ENCODE measurements around the gene LZTS2.

LZTS2 gene

DNA sequence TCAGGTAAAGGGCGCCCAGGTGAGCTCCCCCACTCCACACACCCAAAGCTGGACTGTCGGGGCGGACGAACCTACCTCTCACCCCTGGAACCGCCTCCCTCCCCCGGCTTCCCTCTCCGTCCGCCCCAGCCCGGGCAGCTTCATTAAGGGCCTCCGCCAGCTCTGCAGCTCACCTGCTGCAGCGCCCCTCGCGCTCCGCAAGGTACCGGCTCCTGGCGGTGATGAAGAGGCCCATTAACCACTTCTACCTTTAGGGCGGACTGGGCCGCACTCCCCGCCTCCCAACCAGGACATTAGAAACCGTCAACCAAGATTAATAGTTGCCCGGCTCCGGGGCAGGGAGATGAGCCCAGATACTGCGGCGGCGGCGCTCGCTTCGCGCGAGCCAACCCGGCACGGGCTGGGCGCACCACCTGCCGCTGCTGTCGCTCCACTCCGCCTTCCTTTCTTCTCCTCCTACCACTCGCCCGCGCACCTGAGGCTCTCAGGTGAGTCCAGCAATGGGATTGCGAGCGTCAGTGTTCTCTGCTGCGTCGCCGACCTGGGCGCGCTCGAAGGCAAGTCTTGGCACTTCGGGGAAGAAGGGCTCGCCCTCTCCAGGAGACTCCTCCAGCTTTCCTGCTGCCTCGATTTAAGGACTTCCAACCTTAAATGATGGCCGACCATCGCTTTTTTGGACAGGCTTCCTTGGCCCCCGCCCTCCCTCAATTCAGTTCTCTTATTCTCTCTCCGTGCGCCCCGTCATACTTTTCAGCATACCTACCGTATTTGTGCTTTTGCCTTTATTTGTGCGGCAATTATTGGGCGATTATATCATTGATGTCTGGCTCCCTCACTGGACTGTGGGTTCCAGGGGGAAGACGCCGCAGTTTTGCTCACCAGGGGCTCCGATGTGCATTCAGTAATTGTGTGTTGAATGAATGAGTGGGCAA, 48.6 kb downstream of the LZTS2 start:
- TF ChIP-seq, protein P1, sequence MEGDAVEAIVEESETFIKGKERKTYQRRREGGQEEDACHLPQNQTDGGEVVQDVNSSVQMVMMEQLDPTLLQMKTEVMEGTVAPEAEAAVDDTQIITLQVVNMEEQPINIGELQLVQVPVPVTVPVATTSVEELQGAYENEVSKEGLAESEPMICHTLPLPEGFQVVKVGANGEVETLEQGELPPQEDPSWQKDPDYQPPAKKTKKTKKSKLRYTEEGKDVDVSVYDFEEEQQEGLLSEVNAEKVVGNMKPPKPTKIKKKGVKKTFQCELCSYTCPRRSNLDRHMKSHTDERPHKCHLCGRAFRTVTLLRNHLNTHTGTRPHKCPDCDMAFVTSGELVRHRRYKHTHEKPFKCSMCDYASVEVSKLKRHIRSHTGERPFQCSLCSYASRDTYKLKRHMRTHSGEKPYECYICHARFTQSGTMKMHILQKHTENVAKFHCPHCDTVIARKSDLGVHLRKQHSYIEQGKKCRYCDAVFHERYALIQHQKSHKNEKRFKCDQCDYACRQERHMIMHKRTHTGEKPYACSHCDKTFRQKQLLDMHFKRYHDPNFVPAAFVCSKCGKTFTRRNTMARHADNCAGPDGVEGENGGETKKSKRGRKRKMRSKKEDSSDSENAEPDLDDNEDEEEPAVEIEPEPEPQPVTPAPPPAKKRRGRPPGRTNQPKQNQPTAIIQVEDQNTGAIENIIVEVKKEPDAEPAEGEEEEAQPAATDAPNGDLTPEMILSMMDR (conservative IDR thresholded peaks at IDR 0.05) = no peak

DNA sequence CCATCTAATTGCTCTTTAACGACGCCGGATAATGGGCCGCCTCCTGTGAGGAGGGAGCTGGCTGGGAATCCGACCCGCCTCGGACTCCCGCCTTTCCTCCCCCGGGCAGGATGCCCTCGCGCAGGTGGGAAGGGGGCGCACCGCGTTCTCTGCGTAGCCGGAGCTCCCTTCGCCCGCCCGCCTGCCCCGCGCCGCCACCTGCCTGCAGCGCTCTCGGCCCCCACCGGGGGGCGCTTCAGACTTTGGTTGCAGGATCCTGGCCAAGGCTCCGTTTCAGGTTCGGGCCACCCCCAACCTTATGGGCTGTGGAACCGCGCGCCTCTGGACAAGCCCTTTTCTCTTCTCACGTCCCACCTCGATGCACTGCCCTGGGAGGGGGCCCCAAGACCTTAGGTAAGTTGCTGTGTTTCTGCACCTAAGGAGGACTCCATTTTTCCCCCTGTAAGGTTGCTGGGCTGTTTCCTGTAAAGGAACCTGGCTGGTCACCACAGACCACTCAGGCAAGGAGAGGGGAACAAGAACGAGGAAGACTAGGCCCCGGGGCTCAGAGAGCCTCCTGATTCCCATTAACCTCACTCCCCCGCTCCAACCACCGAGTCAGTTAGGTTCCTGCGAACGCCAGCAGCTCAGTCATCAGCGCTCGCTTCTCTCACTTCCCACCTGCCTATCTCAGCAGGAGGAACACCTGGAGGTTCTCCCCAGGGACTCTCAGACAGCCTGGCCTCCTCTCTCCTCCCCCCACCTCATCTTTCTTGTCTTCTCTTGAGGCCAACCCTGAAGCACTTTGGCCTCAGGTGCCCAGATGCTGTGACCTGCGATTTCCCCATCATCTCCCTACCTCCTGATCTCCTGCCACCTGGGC, 50.8 kb downstream of the LZTS2 start:
- TF ChIP-seq, protein P1 (conservative IDR thresholded peaks at IDR 0.05) = peak; percentile 87
- no peak overlapping the region; the same call in 1 of the 2 replicates for H3K27ac ChIP-seq

More for the DNA sequence above, 48.6 kb downstream of the LZTS2 start:
- H3K27ac ChIP-seq = no peak overlapping the region

- H3K27ac ChIP-seq = no peak overlapping the region
- TF ChIP-seq, protein P1 (conservative IDR thresholded peaks at IDR 0.05) = no peak
These were observed 52.7 kb downstream of the LZTS2 start for GRCh38 chr10:101052285-101052684.

- H3K27ac ChIP-seq = no peak overlapping the region
- TF ChIP-seq, protein P1 (conservative IDR thresholded peaks at IDR 0.05) = no peak
These were observed 53.9 kb downstream of the LZTS2 start for GRCh38 chr10:101053516-101053915.

GRCh38 chr10:101054351-101054750, 54.7 kb downstream of the LZTS2 start:
- H3K27ac ChIP-seq = no peak overlapping the region
- TF ChIP-seq, protein P1 (conservative IDR thresholded peaks at IDR 0.05) = no peak

- TF ChIP-seq, protein P1 (conservative IDR thresholded peaks at IDR 0.05) = no peak
These were observed 55.3 kb downstream of the LZTS2 start for GRCh38 chr10:101054876-101055275.

GRCh38 chr10:101055411-101055810, 55.8 kb downstream of the LZTS2 start:
- no peak overlapping the region for H3K27ac ChIP-seq
- TF ChIP-seq, protein P1 (conservative IDR thresholded peaks at IDR 0.05) = 0 out of 2 replicates have a peak, but pooled peaks have one; percentile 12

More at GRCh38 chr10:101054876-101055275, 55.3 kb downstream of the LZTS2 start:
- no peak overlapping the region for H3K27ac ChIP-seq
